KOPT-K1 (cell line): Measurements from ENCODE around the gene ARHGAP5.

Experiments
- H3K27ac ChIP-seq: fragments of 200-600 bp; sonication (generic); 2 replicates; pipeline ENCODE4 v1.5.1; 2016; ENCODE audit warnings: antibody characterized with exemption, mild to moderate bottlenecking, low read depth, low read length; ENCODE audit not compliant: poor library complexity, severe bottlenecking
- H3K36me3 ChIP-seq: fragments of 200-600 bp; sonication (generic); 2 replicates; pipeline ENCODE4 v1.5.1; 2017; ENCODE audit warnings: antibody characterized with exemption, mild to moderate bottlenecking, low read length, moderate library complexity; ENCODE audit not compliant: insufficient read depth
- H3K9me3 ChIP-seq: fragments of 200-600 bp; sonication (generic); 2 replicates; pipeline ENCODE4 v1.5.1; 2017; ENCODE audit warnings: antibody characterized with exemption, low read length, mild to moderate bottlenecking; ENCODE audit not compliant: insufficient read depth, poor library complexity, severe bottlenecking

ARHGAP5 gene

GRCh38 chr14:32070282-32070681, 6.8 kb upstream of the ARHGAP5 start:
- Histone ChIP-seq H3K27ac (no peak overlapping the region), H3K36me3 (no peaks in the 10 kb centered on the region), H3K9me3 (no peaks in the 10 kb centered on the region)

- Histone ChIP-seq H3K27ac (no peak overlapping the region), H3K36me3 (no peaks in the 10 kb centered on the region), H3K9me3 (no peaks in the 10 kb centered on the region)
These were observed 4.4 kb upstream of the ARHGAP5 start for GRCh38 chr14:32072676-32073075.

GRCh38 chr14:32073537-32074189, 3.4 kb upstream of the ARHGAP5 start:
- Histone ChIP-seq H3K9me3 (no peaks in the 10 kb centered on the region), H3K27ac (no peak overlapping the region), H3K36me3 (no peaks in the 10 kb centered on the region)

GRCh38 chr14:32074887-32075572, 2.1 kb upstream of the ARHGAP5 start:
- no peaks in the 10 kb centered on the region for H3K36me3 ChIP-seq
- no peaks in the 10 kb centered on the region for H3K9me3 ChIP-seq
- H3K27ac ChIP-seq = no peak overlapping the region

- Histone ChIP-seq H3K27ac (peak overlapping the region; percentile 85), H3K36me3 (no peaks in the 10 kb centered on the region), H3K9me3 (no peaks in the 10 kb centered on the region)
These were observed 1.3 kb upstream of the ARHGAP5 start for GRCh38 chr14:32075672-32076277.

- no peaks in the 10 kb centered on the region for H3K9me3 ChIP-seq
- no peaks in the 10 kb centered on the region for H3K36me3 ChIP-seq
- peak overlapping the region; percentile 85 for H3K27ac ChIP-seq
These were observed 625 bp upstream of the ARHGAP5 start for GRCh38 chr14:32076278-32077080.

DNA sequence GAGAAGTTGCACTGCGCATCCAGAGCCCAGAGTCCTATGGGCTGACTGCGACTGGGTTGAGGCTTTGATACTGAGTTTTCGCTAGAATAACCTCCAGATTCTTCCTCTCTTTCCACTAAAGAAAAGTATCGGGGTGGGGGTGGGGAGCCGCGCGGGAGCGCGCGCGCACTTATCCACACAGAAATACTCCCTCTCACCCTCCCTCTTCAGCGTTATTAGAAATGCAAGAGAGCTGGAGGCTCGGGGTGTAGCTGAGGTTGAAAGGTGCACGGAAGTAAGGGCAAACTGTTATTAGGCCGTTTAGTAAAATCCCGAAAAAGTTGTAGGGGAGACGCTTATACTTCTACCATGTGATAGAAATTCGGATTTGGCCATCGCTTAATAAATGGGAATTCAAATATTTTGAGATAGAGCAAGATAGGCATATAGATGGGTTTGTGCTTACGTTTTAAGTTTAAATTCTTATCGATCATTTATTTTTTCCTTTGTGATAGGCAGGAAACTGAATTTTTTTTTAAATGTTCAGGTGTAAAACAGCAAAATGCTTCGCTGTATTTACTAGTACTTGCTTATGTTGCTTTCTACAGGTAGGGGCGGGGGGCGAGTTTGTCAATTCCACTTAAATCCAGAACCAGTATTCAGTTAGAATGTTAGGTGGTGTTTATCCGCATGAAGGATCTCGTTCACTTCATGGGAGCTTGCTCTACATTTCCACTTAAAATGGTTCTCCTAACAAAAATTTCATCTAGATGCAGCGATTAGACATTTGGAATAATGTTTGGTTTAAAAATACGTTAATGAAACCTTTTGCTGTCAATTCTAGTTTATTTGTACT, 1.1 kb downstream of the ARHGAP5 start:
- Histone ChIP-seq H3K27ac (peak overlapping the region; percentile 85), H3K9me3 (no peaks in the 10 kb centered on the region), H3K36me3 (no peaks in the 10 kb centered on the region)

- Histone ChIP-seq H3K27ac (peak overlapping the region; percentile 85), H3K9me3 (no peaks in the 10 kb centered on the region), H3K36me3 (no peaks in the 10 kb centered on the region)
These were observed 1.7 kb downstream of the ARHGAP5 start for GRCh38 chr14:32078858-32079216.

DNA sequence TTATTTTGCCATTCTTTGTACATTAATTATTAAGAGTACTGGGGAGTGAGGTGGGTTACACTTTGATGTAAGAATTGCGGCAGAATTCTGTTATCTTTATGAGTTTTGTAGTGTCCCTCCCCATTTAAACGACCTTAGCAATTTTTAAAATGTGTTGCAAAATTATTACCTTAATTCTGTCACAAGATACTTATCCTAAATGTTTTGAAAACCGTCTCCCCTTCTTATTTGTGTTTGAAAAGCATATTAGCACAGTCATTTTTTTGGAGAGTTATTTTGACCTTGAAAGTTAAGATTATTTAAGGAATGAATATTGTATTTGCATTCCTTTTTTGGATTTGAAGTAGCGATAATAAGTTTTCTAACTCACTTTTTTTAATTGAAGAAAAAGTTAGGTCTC, 2.2 kb downstream of the ARHGAP5 start:
- Histone ChIP-seq H3K36me3 (no peaks in the 10 kb centered on the region), H3K27ac (peak overlapping the region; percentile 85), H3K9me3 (no peaks in the 10 kb centered on the region)

GRCh38 chr14:32080001-32080510, 3.0 kb downstream of the ARHGAP5 start:
- no peak overlapping the region for H3K27ac ChIP-seq
- no peaks in the 10 kb centered on the region for H3K36me3 ChIP-seq
- H3K9me3 ChIP-seq = no peaks in the 10 kb centered on the region

GRCh38 chr14:32081901-32082300, 4.8 kb downstream of the ARHGAP5 start:
- Histone ChIP-seq H3K27ac (no peak overlapping the region), H3K9me3 (no peaks in the 10 kb centered on the region), H3K36me3 (no peaks in the 10 kb centered on the region)

- H3K27ac ChIP-seq = no peak overlapping the region
- no peaks in the 10 kb centered on the region for H3K9me3 ChIP-seq
- no peaks in the 10 kb centered on the region for H3K36me3 ChIP-seq
These were observed 6.2 kb downstream of the ARHGAP5 start for GRCh38 chr14:32083315-32083624.

GRCh38 chr14:32083789-32084188, 6.7 kb downstream of the ARHGAP5 start:
- no peak overlapping the region for H3K27ac ChIP-seq
- no peaks in the 10 kb centered on the region for H3K9me3 ChIP-seq
- H3K36me3 ChIP-seq = no peaks in the 10 kb centered on the region

GRCh38 chr14:32085182-32085844, 8.2 kb downstream of the ARHGAP5 start:
- Histone ChIP-seq H3K27ac (no peak overlapping the region), H3K9me3 (no peaks in the 10 kb centered on the region)

More at GRCh38 chr14:32085182-32085844, 8.2 kb downstream of the ARHGAP5 start:
- H3K36me3 ChIP-seq = peaks cover under 1% of the 10 kb centered on the region
